NCI-H1694 (cell line): ENCODE results near the gene OR10K2.

ENCODE experiments used
- DNase-seq: peaks from one replicate; lab custom pipeline; 2025; lab: John Stamatoyannopoulos, UW

Gene OR10K2

GRCh38 chr1:158371188-158371953 is 54.7 kb downstream of the OR10K2 start:
- no peak for DNase-seq
